Endothelial cell of umbilical vein (primary cell): ENCODE data around the gene GPAT2. TPM values are rescaled to one million over a fixed set of nuclear protein-coding genes. Genes with fewer than 3 reads are reported as not detected.
"Not testable (repeated sequence)": the region's sequence is repeated elsewhere in the genome, so short reads cannot be mapped to it uniquely, and the experiment has no call there.

Source experiments
- BruUV-seq: library from RNA; stranded (reverse); fragments of 400-500 nt; replicated peaks from 2 replicates; lab custom pipeline; 2021; lab: Mats Ljungman, UMichigan
- CTCF ChIA-PET: fragments of 300-600, 350-600 bp; sonication (Branson Sonifier 250); formaldehyde crosslinking; loops from one replicate; lab custom pipeline; 2021; ENCODE audit warnings: antibody characterized with exemption, inconsistent platforms; lab: Charles Lee
- POLR2A ChIA-PET: fragments of 300-600, 350-600 bp; sonication (Branson Sonifier 250); formaldehyde crosslinking; loops from one replicate; lab custom pipeline; 2021; ENCODE audit warnings: antibody characterized with exemption, inconsistent platforms; lab: Charles Lee
- DNase-seq: peaks from one replicate; pipeline ENCODE4 v3.0.0-alpha.2; 2011; ENCODE audit warnings: low read depth, low spot score
- FAIRE-seq: peaks from 2 replicates; lab custom pipeline; 2011; peaks lifted over from hg19 to GRCh38; lab: Jason Lieb, UNC
- H2AFZ ChIP-seq: 2 replicates; pipeline ENCODE4 v1.6.0; 2012; ENCODE audit warnings: low read depth, low read length, control low read depth, inconsistent platforms
- H3K27ac ChIP-seq: 2 replicates; pipeline ENCODE4 v1.5.1; 2011; ENCODE audit warnings: low read depth, mild to moderate bottlenecking, control low read depth, low read length, moderate library complexity; ENCODE audit not compliant: insufficient read depth
- H3K27me3 ChIP-seq, 2 experiments: 2 replicates each; pipeline versions ENCODE4 v1.6.0 to v1.6.1; 2011; ENCODE audit warnings: low read length in 2 of 2, mixed read lengths in 1 of 2; ENCODE audit not compliant: control insufficient read depth in 2 of 2, insufficient read depth in 2 of 2
- H3K36me3 ChIP-seq, 2 experiments: 2 replicates in 1 of 2; 3 replicates in 1 of 2; pipeline ENCODE4 v1.5.1; 2011; ENCODE audit warnings: low read length in 2 of 2, mild to moderate bottlenecking in 1 of 2, moderate library complexity in 1 of 2; ENCODE audit not compliant: control insufficient read depth in 2 of 2, insufficient read depth in 2 of 2; ENCODE audit errors: extremely low read depth in 1 of 2
- H3K4me1 ChIP-seq: 3 replicates; pipeline ENCODE4 v1.5.1; 2011; ENCODE audit warnings: mild to moderate bottlenecking, low read length; ENCODE audit not compliant: control insufficient read depth, insufficient read depth; ENCODE audit errors: extremely low read depth
- H3K4me2 ChIP-seq: 2 replicates; pipeline ENCODE4 v1.6.1; 2011; ENCODE audit warnings: low read length, control low read depth, mixed read lengths; ENCODE audit not compliant: insufficient read depth
- H3K4me3 ChIP-seq, 3 experiments: fragments of 200-600 bp in 1 of 3; sonication (generic), shearing (Covaris generic) in 1 of 3; replicated peaks in 1 of 3; 2 replicates each; pipeline ENCODE4 v1.5.1; 2011 to 2016; ENCODE audit warnings: control low read depth in 3 of 3, low read length in 3 of 3, mild to moderate bottlenecking in 2 of 3, inconsistent platforms in 1 of 3, low read depth in 1 of 3, moderate library complexity in 1 of 3; ENCODE audit not compliant: insufficient read depth in 1 of 3
- H3K79me2 ChIP-seq: 2 replicates; pipeline ENCODE4 v1.6.0; 2012; ENCODE audit warnings: low read length, inconsistent platforms; ENCODE audit not compliant: control insufficient read depth, insufficient read depth
- H3K9ac ChIP-seq: replicated peaks from 2 replicates; pipeline ENCODE3; 2011; ENCODE audit warnings: low read length, control low read depth; ENCODE audit not compliant: insufficient read depth; ENCODE audit errors: extremely low read depth
- H3K9me1 ChIP-seq: replicated peaks from 3 replicates; pipeline ENCODE4 v1.6.0; 2011; ENCODE audit warnings: mild to moderate bottlenecking, low read length; ENCODE audit not compliant: control insufficient read depth, insufficient read depth; ENCODE audit errors: extremely low read depth
- H3K9me3 ChIP-seq: replicated peaks from 2 replicates; pipeline ENCODE4 v1.5.1; 2012; ENCODE audit warnings: low read length, inconsistent platforms; ENCODE audit not compliant: control insufficient read depth, insufficient read depth
- H4K20me1 ChIP-seq: replicated peaks from 2 replicates; pipeline ENCODE3; 2011; ENCODE audit warnings: mild to moderate bottlenecking, low read length; ENCODE audit not compliant: control insufficient read depth, insufficient read depth; ENCODE audit errors: extremely low read depth
- CTCF ChIP-seq, 2 donors: IDR thresholded peaks; 1 replicate in 1 of 2; 2 replicates in 1 of 2; pipeline ENCODE4 v1.5.1; 2011; ENCODE audit warnings: low read length in 2 of 2, mild to moderate bottlenecking in 2 of 2, moderate library complexity in 2 of 2, control low read depth in 1 of 2, inconsistent platforms in 1 of 2, low read depth in 1 of 2; ENCODE audit not compliant: insufficient read depth in 1 of 2; ENCODE audit errors: extremely low read depth in 1 of 2
- FOS ChIP-seq: IDR thresholded peaks from 2 replicates; pipeline ENCODE4 v1.6.1; 2011; ENCODE audit warnings: mild to moderate bottlenecking, low read length, moderate library complexity, borderline replicate concordance; ENCODE audit not compliant: insufficient read depth
- dilution Hi-C: fragments of 300-500 bp; cut with MboI; formaldehyde crosslinking; loops from one replicate; pipeline ENCODE4 v1.15.0; 2019; ENCODE audit warnings: low sequenced_read_pairs; ENCODE audit not compliant: extremely low pct_ligation_motif_present
- intact Hi-C: fragments of 100-400 bp; cut with micrococcal nuclease; formaldehyde crosslinking; loops from one replicate; pipeline ENCODE4 v1.10.0; 2022
- polyA plus RNA-seq, 4 experiments: library from polyadenylated mRNA; depleted of rRNA in 3 of 4; stranded (reverse) in 3 of 4; unstranded in 1 of 4; fragments of >200 nt; gene quantifications; 2 replicates each; pipeline versions ENCODE4 v1.2.1 to v1.2.3, GENCODE V29; 2011 to 2012; ENCODE audit warnings: missing spikeins in 1 of 4
- total RNA-seq: library from RNA; stranded (reverse); gene quantifications from 2 replicates; pipeline ENCODE4 v1.2.3, GENCODE V29; 2021

Gene GPAT2
- total and polyA plus RNA-seq, 2 donors (not counting 3 experiments of a cell fraction or from before 2014, with no cell fraction given): 6.6 to 10.3 TPM

GRCh38 chr2:96063116-96063899 is 28.6 kb upstream of the GPAT2 start:
- H3K4me2 ChIP-seq, POLR2A ChIA-PET, H3K27ac ChIP-seq, DNase-seq, intact Hi-C loops, dilution Hi-C loops, H3K4me3 ChIP-seq, BruUV-seq, H3K9ac ChIP-seq, H2AFZ ChIP-seq, H3K79me2 ChIP-seq, H3K36me3 ChIP-seq, H3K27me3 ChIP-seq, H3K9me1 ChIP-seq, H3K4me1 ChIP-seq, H4K20me1 ChIP-seq, H3K9me3 ChIP-seq: not testable (repeated sequence)
- TF ChIP-seq CTCF (IDR thresholded peaks at IDR 0.05; ENCODE audit: extremely low read depth in 1 of 2, insufficient read depth in 1 of 2, low read depth in 1 of 2, low read length in 2 of 2) (peak in 1 of 2 donors; percentile 14), FOS (peak; percentile 12)
- peak; percentile 8 for FAIRE-seq
- CTCF ChIA-PET: interaction anchor here (0.9 to 1.3 kb wide), 2 partner anchors 1582 to 1633 kb away, joined by 3 to 13 read pairs; partner anchors contain the start of gene COX5B

DNA sequence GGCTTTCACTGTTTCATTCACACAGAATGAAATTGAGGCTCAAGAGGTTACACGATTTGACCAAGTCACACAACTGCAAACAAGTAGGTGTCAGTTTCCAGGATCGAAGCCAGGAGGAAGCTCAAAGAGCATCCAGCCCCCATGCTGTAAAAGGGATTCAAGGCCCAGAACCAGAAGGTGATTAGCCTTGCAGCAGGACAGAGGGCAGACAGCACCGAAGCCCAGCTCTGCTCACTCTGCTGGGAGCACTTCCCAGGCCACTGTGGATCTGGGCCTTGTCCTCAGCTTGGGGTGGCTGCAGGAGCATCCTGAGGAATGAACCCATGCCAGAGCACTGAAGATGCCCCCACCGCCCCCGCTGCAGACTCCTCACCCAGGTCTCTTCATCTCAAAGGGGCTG is 27.8 kb upstream of the GPAT2 start:
- H2AFZ ChIP-seq, dilution Hi-C loops, H3K27ac ChIP-seq, H3K4me1 ChIP-seq, H3K36me3 ChIP-seq, H3K4me2 ChIP-seq, FAIRE-seq, H3K9ac ChIP-seq, H3K9me3 ChIP-seq, H3K9me1 ChIP-seq, H3K79me2 ChIP-seq, BruUV-seq, H3K4me3 ChIP-seq, H4K20me1 ChIP-seq, intact Hi-C loops, CTCF ChIA-PET, DNase-seq, POLR2A ChIA-PET, H3K27me3 ChIP-seq: not testable (repeated sequence)

GRCh38 chr2:96061901-96062300 is 27.2 kb upstream of the GPAT2 start:
- H3K27me3 ChIP-seq, DNase-seq, H4K20me1 ChIP-seq, FAIRE-seq, H3K4me2 ChIP-seq, BruUV-seq, intact Hi-C loops, H3K79me2 ChIP-seq, H3K9ac ChIP-seq, H3K9me3 ChIP-seq, H3K9me1 ChIP-seq, POLR2A ChIA-PET, H2AFZ ChIP-seq, CTCF ChIA-PET, H3K27ac ChIP-seq, H3K36me3 ChIP-seq, H3K4me1 ChIP-seq, H3K4me3 ChIP-seq, dilution Hi-C loops: not testable (repeated sequence)
